GM19395 (cell line): ENCODE results near the gene PSD2.

Experiments
- ATAC-seq: cut with Tn5 transposase; IDR thresholded peaks from one replicate; pipeline ENCODE4 v1.9.1; 2021; ENCODE audit warnings: mild to moderate bottlenecking, moderate library complexity; ENCODE audit not compliant: unreplicated experiment

PSD2 gene

GRCh38 chr5:139795074-139796001 is at the start of gene PSD2:
Gene PSD2 (plus strand): TSS chr5:139795808. CDS start chr5:139809441, 13,633 bp downstream.
- ATAC-seq, result no peak

- peak; percentile 48 for ATAC-seq
Observed at GRCh38 chr5:139746691-139747582, 48.7 kb upstream of the PSD2 start.

GRCh38 chr5:139747583-139748504 is 47.8 kb upstream of the PSD2 start:
- ATAC-seq, result peak; percentile 6

- ATAC-seq, result no peak
Observed at GRCh38 chr5:139748505-139748826, 47.1 kb upstream of the PSD2 start.

- ATAC-seq, result no peak
Observed at GRCh38 chr5:139749242-139749641, 46.4 kb upstream of the PSD2 start.

- ATAC-seq, result no peak
Observed at GRCh38 chr5:139751236-139751635, 44.4 kb upstream of the PSD2 start.

- ATAC-seq, result no peak
Observed at GRCh38 chr5:139752506-139753473, 42.8 kb upstream of the PSD2 start.

GRCh38 chr5:139755892-139756671 is 39.5 kb upstream of the PSD2 start:
- ATAC-seq, result no peak

- ATAC-seq, result no peak
Observed at GRCh38 chr5:139756971-139757370, 38.6 kb upstream of the PSD2 start.

GRCh38 chr5:139757727-139758509 is 37.7 kb upstream of the PSD2 start:
- ATAC-seq, result no peak

GRCh38 chr5:139758510-139759075 is 37.0 kb upstream of the PSD2 start:
- ATAC-seq, result no peak

- ATAC-seq, result no peak
Observed at GRCh38 chr5:139759219-139759721, 36.3 kb upstream of the PSD2 start.

- ATAC-seq, result no peak
Observed at GRCh38 chr5:139760066-139761056, 35.2 kb upstream of the PSD2 start.

- ATAC-seq, result no peak
Observed at GRCh38 chr5:139761057-139761450, 34.6 kb upstream of the PSD2 start.

GRCh38 chr5:139761501-139761900 is 34.1 kb upstream of the PSD2 start:
- no peak for ATAC-seq

- ATAC-seq, result no peak
Observed at GRCh38 chr5:139762615-139763170, 32.9 kb upstream of the PSD2 start.
